GM18907 (cell line): ENCODE results near the gene ISCU.
"Not testable (repeated sequence)": the region's sequence is repeated elsewhere in the genome, so short reads cannot be mapped to it uniquely, and the experiment has no call there.

Source experiments
- ATAC-seq: cut with Tn5 transposase; IDR thresholded peaks from one replicate; pipeline ENCODE4 v1.9.1; 2021; ENCODE audit warnings: mild to moderate bottlenecking, moderate library complexity; ENCODE audit not compliant: unreplicated experiment

The ISCU gene

DNA sequence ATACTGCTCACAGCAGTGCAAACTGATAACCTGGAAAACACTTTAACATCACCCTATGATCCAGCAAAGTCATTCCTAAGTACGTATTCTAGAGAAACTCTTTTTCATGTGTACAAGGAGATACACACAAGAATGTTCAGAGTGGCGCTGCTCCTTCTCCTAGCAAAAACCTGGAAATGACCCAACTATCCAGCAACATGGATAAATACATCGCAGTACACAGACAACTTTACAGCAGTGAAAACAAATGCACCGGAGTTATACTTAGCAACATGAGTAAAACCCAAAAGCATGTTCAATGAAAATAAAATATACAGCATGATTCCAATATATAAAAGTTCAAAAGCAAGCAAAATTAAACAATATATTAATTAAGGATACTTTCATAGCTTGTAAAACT, 20.1 kb upstream of the ISCU start:
- ATAC-seq = no peak

DNA sequence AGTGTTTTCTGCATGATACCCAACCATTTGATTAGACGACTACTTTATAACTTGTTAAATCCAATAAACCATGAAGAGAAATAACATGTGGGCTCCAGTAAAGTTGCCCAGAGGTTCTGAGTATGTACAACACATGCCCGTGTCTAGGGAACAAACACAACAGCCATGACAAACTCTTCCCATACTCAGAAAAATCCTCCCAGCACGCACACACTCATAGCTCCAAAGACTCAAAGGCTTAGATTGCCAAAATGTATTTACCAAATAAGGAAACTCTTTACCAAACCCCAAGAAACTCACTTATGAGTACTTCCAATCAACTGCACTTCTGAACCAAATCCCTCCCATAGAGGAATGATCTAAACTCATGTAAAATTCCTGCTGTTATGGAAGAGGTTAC, 18.7 kb upstream of the ISCU start:
- ATAC-seq = no peak

DNA sequence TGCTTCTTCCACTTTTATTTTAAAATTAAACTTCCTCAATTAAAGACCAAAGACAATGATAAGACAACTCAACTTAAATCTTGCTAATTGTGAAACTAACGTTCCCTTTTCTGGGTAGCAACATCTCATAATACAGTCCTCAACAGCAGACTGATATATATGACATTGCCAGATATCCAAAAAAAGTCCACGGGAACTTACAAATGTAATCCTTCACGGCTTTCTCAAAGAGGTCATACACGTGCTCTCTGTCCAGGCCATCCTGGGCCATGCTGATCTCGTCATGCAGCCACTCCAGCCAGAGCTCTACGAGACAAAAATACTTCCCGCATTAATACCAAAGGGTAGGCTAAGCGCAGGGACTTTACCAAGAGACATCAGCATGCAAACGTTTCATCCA, 14.7 kb upstream of the ISCU start:
- ATAC-seq = no peak

- no peak for ATAC-seq
Measured at GRCh38 chr12:108548954-108549521, 13.4 kb upstream of the ISCU start.

DNA sequence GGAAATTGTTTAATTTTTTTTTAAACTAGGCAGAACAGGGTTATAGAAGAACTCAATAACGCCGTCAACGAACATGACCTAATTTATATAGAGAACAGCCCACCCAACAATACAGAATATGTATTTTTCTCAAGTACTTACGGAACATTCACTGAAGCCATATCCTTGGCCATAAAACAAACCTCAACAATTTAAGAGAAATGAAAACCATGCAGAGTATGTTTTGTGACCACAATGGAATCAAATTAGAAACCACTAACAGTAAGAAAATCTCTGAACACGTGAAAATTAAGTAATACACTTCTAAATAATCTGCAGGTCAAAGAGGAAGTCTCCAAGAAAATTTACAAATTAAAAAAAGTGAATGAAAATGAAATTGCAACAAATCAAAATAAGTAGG, 10.9 kb upstream of the ISCU start:
- no peak for ATAC-seq

GRCh38 chr12:108553799-108554198, 8.6 kb upstream of the ISCU start:
- no peak for ATAC-seq

GRCh38 chr12:108555383-108555782, 7.0 kb upstream of the ISCU start:
- not testable (repeated sequence) for ATAC-seq

GRCh38 chr12:108559007-108559655, 3.3 kb upstream of the ISCU start:
- no peak for ATAC-seq

DNA sequence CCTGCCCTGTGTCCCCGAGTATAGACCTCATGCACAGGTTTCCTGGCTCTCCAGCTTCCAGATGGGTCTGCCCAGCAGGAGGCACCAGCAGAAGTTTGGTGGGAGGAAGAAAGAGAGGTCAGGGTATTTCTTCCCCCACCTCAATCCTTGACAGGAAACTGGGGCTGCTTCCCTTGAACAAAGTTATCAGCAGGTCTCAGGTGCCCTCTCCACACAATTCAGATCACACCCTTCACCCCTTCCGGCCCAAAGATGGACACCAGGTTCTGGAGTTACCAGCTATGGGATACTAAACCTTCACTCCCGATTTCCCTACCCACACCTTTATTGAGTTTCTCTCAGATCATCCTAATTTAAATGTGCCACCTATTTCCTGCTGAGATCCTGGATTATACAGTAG, 2.6 kb upstream of the ISCU start:
- no peak for ATAC-seq

DNA sequence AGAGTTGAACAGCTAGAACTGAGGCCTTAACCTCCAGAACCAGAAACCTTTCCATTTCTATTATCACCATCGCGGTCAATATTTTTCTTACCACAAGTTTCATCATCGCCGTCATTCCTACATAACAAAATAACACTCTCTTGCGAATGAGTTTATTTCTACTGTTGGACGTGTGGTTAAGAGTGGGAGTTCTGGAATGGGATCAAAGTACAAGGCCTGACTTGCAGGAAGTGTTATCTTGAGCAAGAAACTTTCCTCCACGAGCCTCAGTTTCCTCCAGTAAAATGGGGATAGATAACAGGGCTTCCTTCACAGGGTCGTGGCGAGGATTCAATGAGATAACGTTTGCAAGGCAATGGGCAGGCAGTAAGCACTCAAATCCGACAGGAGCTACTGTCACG, 2.1 kb upstream of the ISCU start:
- ATAC-seq = no peak

DNA sequence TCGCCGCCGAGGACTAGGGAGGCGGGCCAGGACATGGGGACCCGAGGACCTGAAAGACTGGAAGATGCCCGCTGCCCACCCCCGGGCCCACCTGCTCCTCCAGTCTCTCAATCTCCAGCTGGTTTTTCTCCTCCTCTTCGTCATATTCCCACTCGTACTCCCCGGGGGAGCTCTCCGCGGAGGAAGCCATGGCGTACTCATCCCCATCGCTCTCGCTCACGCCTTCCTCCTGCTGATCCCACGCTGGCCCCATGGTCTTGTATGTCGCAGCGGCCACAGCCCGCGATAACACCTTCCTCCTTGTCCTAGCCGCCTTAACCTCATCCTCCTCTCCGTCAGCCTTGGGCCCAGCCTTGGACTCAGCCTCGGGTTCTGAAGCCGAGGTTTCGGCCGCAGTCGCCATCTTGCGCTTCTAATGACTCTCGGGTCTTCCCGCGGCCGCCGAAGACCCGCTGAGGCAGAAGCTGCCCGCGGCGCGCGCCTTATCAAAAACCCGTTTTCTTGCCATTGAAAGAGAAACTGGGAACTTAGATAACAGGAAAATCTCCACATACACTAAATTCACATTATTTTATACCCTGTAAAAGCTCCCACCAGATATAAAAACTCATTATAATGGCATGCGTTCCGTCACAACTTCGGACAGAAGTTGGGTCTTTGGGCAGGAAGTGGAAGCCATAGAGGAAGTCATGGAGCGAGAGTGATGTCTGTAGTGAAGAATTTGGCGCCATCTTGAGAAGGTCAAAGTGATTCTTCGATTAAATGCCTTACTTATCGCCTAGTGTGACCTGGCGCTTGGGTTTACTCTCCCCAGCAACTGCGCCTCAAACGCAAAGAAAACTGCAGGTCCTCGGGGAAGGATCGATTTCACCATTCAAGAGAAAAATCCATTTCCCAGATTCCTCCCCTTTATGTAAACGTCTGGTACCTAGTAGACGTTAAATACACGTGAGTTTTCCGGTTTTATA, 1.4 kb upstream of the ISCU start, which contains the start of gene SART3:
TSS of gene SART3 (minus strand) at position 422 of the 968 bp plus-strand sequence. CDS start at position 403, 19 bp downstream.
- peak; percentile 50 for ATAC-seq

GRCh38 chr12:108561852-108562347, 496 bp upstream of the ISCU start:
- ATAC-seq = peak; percentile 3

GRCh38 chr12:108563136-108563803, 874 bp downstream of the ISCU start:
- ATAC-seq = peak; percentile 35

GRCh38 chr12:108563804-108564151, 1.4 kb downstream of the ISCU start:
- ATAC-seq = no peak

GRCh38 chr12:108564724-108565123, 2.3 kb downstream of the ISCU start:
- ATAC-seq = no peak

DNA sequence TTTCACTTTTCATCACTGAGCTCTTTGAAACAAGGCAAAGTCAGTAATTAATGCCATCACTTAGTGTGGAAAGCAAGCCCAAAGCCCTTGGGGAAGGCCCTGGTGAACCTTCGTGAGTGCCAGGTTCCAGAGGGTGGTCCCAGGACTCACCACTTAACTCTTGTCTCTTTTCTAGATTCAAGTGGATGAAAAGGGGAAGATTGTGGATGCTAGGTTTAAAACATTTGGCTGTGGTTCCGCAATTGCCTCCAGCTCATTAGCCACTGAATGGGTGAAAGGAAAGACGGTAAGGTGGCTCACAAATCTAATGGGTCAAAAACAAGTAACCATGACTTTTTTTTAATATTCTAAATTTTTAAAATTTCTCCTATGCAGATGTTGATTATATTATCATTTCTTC, 2.8 kb downstream of the ISCU start:
- no peak for ATAC-seq

GRCh38 chr12:108565976-108566375, 3.6 kb downstream of the ISCU start:
- no peak for ATAC-seq

DNA sequence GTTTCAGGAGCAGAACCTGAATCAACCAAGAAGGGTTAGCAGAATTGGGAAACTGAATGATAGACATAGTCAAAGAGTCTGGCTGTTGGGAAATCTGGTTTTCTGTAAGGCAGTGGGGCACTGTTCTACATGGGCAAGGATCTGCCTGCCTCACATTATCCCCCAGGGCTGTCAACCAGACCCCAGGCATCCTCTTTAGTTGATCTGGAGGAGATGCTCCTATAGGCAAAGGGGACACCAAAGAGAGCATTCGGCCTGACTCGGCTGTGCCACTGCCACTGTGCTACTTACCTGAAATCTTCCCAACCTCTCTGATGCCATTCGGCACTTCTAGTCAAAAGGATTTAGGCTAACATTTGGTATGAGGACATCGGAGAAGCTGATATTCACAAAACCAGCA, 4.1 kb downstream of the ISCU start:
- ATAC-seq = no peak

GRCh38 chr12:108567406-108568337, 5.3 kb downstream of the ISCU start:
- ATAC-seq = no peak
